Naive B cell (primary cell): ENCODE results near the gene GPX1. TPM values are rescaled to one million over a fixed set of nuclear protein-coding genes. Genes with fewer than 3 reads are reported as not detected.

Source experiments
- ATAC-seq, 2 donors: fragments of 150-1000 bp; cut with Tn5 transposase; 2 replicates each; pipeline ENCODE4 v1.10.0; 2021; ENCODE audit warnings: low read depth in 2 of 2, mild to moderate bottlenecking in 2 of 2, moderate library complexity in 2 of 2
- DNase-seq: peaks from one replicate; pipeline ENCODE4 v3.0.0; 2022
- H3K27ac Mint-ChIP-seq, 6 donors: one replicate each; pipeline ENCODE4 v1.8.0; 2020 to 2022; ENCODE audit warnings: mild to moderate bottlenecking in 6 of 6, mixed read lengths in 6 of 6, moderate library complexity in 5 of 6, inconsistent platforms in 2 of 6
- H3K27me3 Mint-ChIP-seq, 3 donors: one replicate each; pipeline ENCODE4 v1.8.0; 2021 to 2022; ENCODE audit warnings: mixed read lengths in 3 of 3, mild to moderate bottlenecking in 1 of 3
- H3K36me3 Mint-ChIP-seq, 2 donors: one replicate each; pipeline ENCODE4 v1.8.0; 2020 to 2022; ENCODE audit warnings: mixed read lengths in 2 of 2, inconsistent platforms in 1 of 2, mild to moderate bottlenecking in 1 of 2
- H3K4me1 Mint-ChIP-seq, 3 donors: one replicate each; pipeline ENCODE4 v1.8.0; 2020 to 2022; ENCODE audit warnings: mixed read lengths in 3 of 3, inconsistent platforms in 1 of 3, mild to moderate bottlenecking in 1 of 3, moderate library complexity in 1 of 3
- H3K4me3 Mint-ChIP-seq, 8 donors: one replicate each; pipeline ENCODE4 v1.8.0; 2020 to 2022; ENCODE audit warnings: mild to moderate bottlenecking in 8 of 8, mixed read lengths in 8 of 8, moderate library complexity in 8 of 8, inconsistent platforms in 2 of 8
- H3K9me3 Mint-ChIP-seq, 7 donors: one replicate each; pipeline ENCODE4 v1.8.0; 2020 to 2022; ENCODE audit warnings: mixed read lengths in 7 of 7, mild to moderate bottlenecking in 5 of 7, inconsistent platforms in 2 of 7, moderate library complexity in 1 of 7
- polyA plus RNA-seq, 6 donors: library from polyadenylated mRNA; unstranded; fragments of 300-500 nt; fragmentation: Illumina TruSeq; gene quantifications; one replicate each; pipeline ENCODE4 v1.2.3, GENCODE V29; 2021; ENCODE audit warnings: low read depth in 6 of 6

GPX1 gene
- polyA plus RNA-seq, 6 donors from 2014 or later = 289 to 380 (median 329) TPM

GRCh38 chr3:49327485-49327884 lies 30.7 kb downstream of the GPX1 start:
- H3K36me3 Mint-ChIP-seq = peaks cover 8 to 23% of the 10 kb centered on the region in 2 donors
- ATAC-seq (peak in 1 of 2 donors; percentile 40), DNase-seq (no peak)
- peaks cover 0 to 7% (median 3%) of the 10 kb centered on the region in 3 donors for H3K4me1 Mint-ChIP-seq
- no peaks in the 10 kb centered on the region for H3K9me3 Mint-ChIP-seq
- H3K27ac Mint-ChIP-seq = peak overlapping the region in 1 of 6 donors; percentile 53
- H3K27me3 Mint-ChIP-seq = no peaks in the 10 kb centered on the region
- H3K4me3 Mint-ChIP-seq = no peak overlapping the region

- H3K27ac Mint-ChIP-seq = no peak overlapping the region
- H3K4me3 Mint-ChIP-seq = no peak overlapping the region
- DNase-seq (no peak), ATAC-seq (no peak)
- no peaks in the 10 kb centered on the region for H3K9me3 Mint-ChIP-seq
- no peaks in the 10 kb centered on the region for H3K27me3 Mint-ChIP-seq
- H3K4me1 Mint-ChIP-seq = peaks cover 0 to 7% (median 3%) of the 10 kb centered on the region in 3 donors
- peaks cover 18 to 33% of the 10 kb centered on the region in 2 donors for H3K36me3 Mint-ChIP-seq
These were observed 33.4 kb downstream of the GPX1 start for GRCh38 chr3:49324768-49325167.

- Mint-ChIP-seq H3K9me3 (no peaks in the 10 kb centered on the region), H3K27ac (peak overlapping the region in 2 of 6 donors; percentile 42 to 82), H3K4me1 (no peaks in the 10 kb centered on the region), H3K36me3 (peaks cover 10 to 11% of the 10 kb centered on the region in 2 donors), H3K4me3 (no peak overlapping the region), H3K27me3 (no peaks in the 10 kb centered on the region)
- no peak for ATAC-seq
- no peak for DNase-seq
These were observed 41.3 kb downstream of the GPX1 start for GRCh38 chr3:49316696-49317457.

GRCh38 chr3:49313896-49314688 lies 44.1 kb downstream of the GPX1 start:
- DNase-seq (no peak), ATAC-seq (no peak)
- H3K27me3 Mint-ChIP-seq = no peaks in the 10 kb centered on the region
- H3K9me3 Mint-ChIP-seq = no peaks in the 10 kb centered on the region
- H3K4me1 Mint-ChIP-seq = peaks cover 0 to 5% (median 4%) of the 10 kb centered on the region in 3 donors
- peaks cover 10 to 15% of the 10 kb centered on the region in 2 donors for H3K36me3 Mint-ChIP-seq
- H3K27ac Mint-ChIP-seq = peak overlapping the region in 1 of 6 donors; percentile 21
- H3K4me3 Mint-ChIP-seq = no peak overlapping the region

- ATAC-seq = no peak
- no peaks in the 10 kb centered on the region for H3K9me3 Mint-ChIP-seq
- DNase-seq = no peak
- H3K4me1 Mint-ChIP-seq = peaks cover 0 to 5% (median 4%) of the 10 kb centered on the region in 3 donors
- H3K4me3 Mint-ChIP-seq = no peak overlapping the region
- H3K27ac Mint-ChIP-seq = peak overlapping the region in 2 of 6 donors; percentile 30 to 49
- H3K36me3 Mint-ChIP-seq = peaks cover 14 to 19% of the 10 kb centered on the region in 2 donors
- H3K27me3 Mint-ChIP-seq = no peaks in the 10 kb centered on the region
These were observed 46.9 kb downstream of the GPX1 start for GRCh38 chr3:49311283-49311682.

- Mint-ChIP-seq H3K36me3 (peaks cover 14 to 17% of the 10 kb centered on the region in 2 donors), H3K4me3 (no peak overlapping the region), H3K27me3 (no peaks in the 10 kb centered on the region), H3K4me1 (peaks cover 0 to 5% (median 4%) of the 10 kb centered on the region in 3 donors), H3K27ac (peak overlapping the region in 4 of 6 donors; percentile 12 to 63 (median 32)), H3K9me3 (no peaks in the 10 kb centered on the region)
- DNase-seq = no peak
- no peak for ATAC-seq
These were observed 47.5 kb downstream of the GPX1 start for GRCh38 chr3:49310677-49311076.

Other genes starting within 250 kb of the GPX1 start
- 10 to 100 TPM; 19.6 to 36.0 (median 23.6) TPM for gene USP19, start 237.5 kb downstream of the GPX1 start, polyA plus RNA-seq
- gene LAMB2, start 225.3 kb downstream of the GPX1 start, polyA plus RNA-seq = not detected
- 1 to 10 TPM in 5 of 6 donors, under 1 TPM in 1; 0.14 to 1.8 (median 1.3) TPM for gene CCDC71, start 192.0 kb downstream of the GPX1 start, polyA plus RNA-seq
- under 1 TPM in 3 of 6 donors, not detected in 3; 0.48 to 0.56 (median 0.49) TPM for gene KLHDC8B, start 186.8 kb downstream of the GPX1 start, polyA plus RNA-seq
- gene C3orf62, start 81.1 kb downstream of the GPX1 start, polyA plus RNA-seq = 1 to 10 TPM in 3 of 6 donors, under 1 TPM in 3; 0.44 to 1.4 (median 0.91) TPM
- 10 to 100 TPM; 52.5 to 81.7 (median 60.9) TPM for gene USP4, start 18.3 kb downstream of the GPX1 start, polyA plus RNA-seq
- gene RHOA, start 53.6 kb upstream of the GPX1 start, polyA plus RNA-seq = 1,000 to 10,000 TPM in 1 of 6 donors, 100 to 1,000 TPM in 5; 695 to 1,035 (median 800) TPM
- gene TCTA, start 54.1 kb upstream of the GPX1 start, polyA plus RNA-seq = 10 to 100 TPM; 45.9 to 99.9 (median 58.6) TPM
- 1 to 10 TPM in 3 of 6 donors, under 1 TPM in 3; 0.25 to 4.8 (median 1.2) TPM for gene AMT, start 64.1 kb upstream of the GPX1 start, polyA plus RNA-seq
- gene NICN1, start 71.0 kb upstream of the GPX1 start, polyA plus RNA-seq = 10 to 100 TPM in 3 of 6 donors, 1 to 10 TPM in 3; 4.4 to 17.0 (median 9.4) TPM
- 1 to 10 TPM; 4.3 to 6.4 (median 5.2) TPM for gene DAG1, start 111.9 kb upstream of the GPX1 start, polyA plus RNA-seq
- gene BSN, start 196.1 kb upstream of the GPX1 start, polyA plus RNA-seq = not detected